Erythroblast (primary cell): ENCODE measurements around the gene OR10W1.
A peak's percentile ranks its signal among the peaks of the same experiment; 100 is the strongest.

ENCODE experiments used
- DNase-seq, 2 experiments: peaks; one replicate each; lab custom pipeline; 2025; lab: John Stamatoyannopoulos, UW
- GATA1 ChIP-seq: IDR thresholded peaks from 2 replicates; pipeline ENCODE4 v1.6.1; 2011; ENCODE audit warnings: low read depth, mild to moderate bottlenecking, control low read depth, low read length, moderate library complexity
- POLR2A ChIP-seq: IDR thresholded peaks from 2 replicates; pipeline ENCODE4 v1.6.1; 2011; ENCODE audit warnings: mild to moderate bottlenecking, low read length

OR10W1 gene, protein sequence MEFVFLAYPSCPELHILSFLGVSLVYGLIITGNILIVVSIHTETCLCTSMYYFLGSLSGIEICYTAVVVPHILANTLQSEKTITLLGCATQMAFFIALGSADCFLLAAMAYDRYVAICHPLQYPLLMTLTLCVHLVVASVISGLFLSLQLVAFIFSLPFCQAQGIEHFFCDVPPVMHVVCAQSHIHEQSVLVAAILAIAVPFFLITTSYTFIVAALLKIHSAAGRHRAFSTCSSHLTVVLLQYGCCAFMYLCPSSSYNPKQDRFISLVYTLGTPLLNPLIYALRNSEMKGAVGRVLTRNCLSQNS

DNA sequence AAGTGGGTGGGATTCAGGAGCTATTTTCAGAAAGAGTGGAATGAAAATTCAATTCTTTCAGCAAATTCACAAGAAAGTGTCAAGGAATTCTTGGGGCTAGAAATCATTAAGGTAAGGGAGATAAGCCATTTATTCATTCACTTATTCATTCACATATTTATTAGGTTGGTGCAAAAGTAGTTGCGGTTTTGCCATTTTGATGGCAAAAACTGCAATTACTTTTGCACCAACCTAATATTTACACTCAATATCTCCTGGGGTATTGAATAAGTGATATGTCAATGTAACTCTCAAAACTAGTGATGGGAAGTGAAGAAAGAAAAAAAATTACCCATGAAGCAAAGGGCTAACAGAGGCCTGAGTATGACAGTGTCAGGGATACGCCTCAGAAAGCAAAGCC, at the start of gene OR10W1:
Gene OR10W1 (minus strand): TSS at position 119 of the 400 bp plus-strand sequence. CDS start 402 bp downstream, outside the sequence.
- TF ChIP-seq GATA1 (no peak), POLR2A (no peak)
- no peak for DNase-seq

DNA sequence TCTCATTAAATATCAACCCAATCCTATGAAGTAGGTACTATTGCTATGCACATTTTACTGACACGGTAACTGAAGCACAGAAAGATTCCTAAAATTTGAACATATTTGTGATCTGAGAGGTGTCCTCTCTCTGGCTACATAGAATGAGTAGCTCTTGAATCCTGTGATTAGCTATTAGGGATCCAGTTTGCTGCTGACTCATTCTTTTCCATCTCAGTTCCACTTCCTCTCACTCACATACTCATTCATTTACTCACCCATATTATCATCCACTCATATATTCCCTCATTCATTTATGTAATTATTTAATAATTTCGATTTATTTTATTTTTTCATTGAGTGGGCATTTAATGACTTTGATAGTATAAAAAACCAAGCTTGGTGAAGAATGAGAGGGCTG, 48.1 kb upstream of the OR10W1 start:
- no peak for TF ChIP-seq POLR2A
- no peak for TF ChIP-seq GATA1

DNA sequence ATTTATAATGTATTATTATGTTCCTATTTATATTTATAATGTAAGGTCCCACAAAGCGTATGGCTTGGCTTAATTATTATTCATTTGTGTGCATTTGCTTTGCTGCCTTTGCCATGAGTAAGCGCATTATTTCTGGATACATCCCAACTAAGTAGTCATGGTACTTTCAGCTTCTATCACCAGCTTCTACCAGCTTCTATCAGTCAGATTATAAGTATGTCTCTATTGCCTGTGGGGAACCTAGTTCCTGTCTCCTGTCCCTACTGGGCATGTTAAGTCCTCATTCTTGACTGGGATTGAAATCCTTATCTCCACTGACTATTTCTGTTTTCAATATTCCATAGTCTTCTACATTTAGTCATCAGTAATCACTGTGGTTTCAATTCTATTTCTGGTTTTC, 33.5 kb upstream of the OR10W1 start:
- no peak for DNase-seq

More for the DNA sequence above, 48.1 kb upstream of the OR10W1 start:
- DNase-seq: no peak

DNA sequence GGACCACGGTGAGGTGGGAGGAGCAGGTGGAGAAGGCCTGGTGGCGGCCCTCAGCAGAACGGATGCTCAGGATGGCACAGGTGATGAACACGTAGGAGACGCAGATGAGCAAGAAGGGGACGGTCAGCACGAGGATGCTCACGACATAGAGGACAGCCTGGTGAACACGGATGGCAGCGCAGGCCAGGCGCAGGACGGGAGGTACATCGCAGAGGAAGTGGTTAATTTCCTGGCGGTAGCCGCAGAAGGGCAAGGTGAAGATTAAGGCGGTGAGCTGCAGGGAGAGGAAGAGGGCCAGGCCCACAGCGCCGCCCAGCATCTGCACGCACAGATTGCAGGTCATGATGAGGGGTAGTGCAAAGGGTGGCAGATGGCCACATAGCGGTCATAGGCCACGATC, 24.0 kb upstream of the OR10W1 start:
- DNase-seq: no peak
- TF ChIP-seq POLR2A (no peak), GATA1 (no peak)

More for the DNA sequence above, 33.5 kb upstream of the OR10W1 start:
- no peak for TF ChIP-seq POLR2A
- no peak for TF ChIP-seq GATA1

DNA sequence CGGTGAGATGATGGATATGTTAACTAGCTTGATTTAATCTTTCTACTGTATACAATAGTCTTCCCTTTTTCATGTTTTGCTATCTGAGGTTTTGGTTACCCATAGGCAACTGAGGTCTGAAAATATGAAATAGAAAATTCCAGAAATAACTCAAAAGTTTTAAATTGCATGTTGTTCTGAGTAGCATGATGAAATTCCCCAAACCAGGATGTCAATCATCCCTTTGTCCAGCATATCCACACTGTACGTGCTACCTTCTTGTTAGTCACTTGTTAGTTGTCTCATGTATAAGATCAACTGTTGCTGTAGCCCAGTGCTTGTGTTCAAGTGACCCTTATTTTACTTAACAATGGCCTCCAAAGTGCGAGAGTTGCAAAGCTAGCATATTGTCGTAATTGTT, 21.2 kb upstream of the OR10W1 start:
- TF ChIP-seq POLR2A (no peak), GATA1 (no peak)
- DNase-seq: no peak

DNA sequence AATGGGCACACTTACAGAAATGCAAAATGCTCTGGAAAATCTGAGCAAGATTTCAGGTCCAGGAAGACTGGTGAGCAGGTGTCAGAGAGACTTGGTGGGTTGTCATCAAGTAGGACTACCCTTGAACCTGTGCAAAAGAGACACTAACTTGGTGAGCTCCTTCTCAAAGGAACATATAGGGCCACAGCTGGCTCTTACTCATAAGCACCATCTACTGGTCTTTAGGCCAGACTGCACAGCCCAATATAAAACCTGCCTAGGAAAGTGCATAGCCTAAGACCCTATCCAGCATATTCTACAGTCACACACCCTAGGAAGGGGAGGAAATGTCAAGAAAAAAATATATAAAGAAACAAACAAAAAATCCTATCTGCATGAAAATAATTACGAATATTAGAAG, 18.2 kb upstream of the OR10W1 start:
- TF ChIP-seq POLR2A: no peak
- TF ChIP-seq GATA1: no peak
- peak; percentile 3 to 26 for DNase-seq

DNA sequence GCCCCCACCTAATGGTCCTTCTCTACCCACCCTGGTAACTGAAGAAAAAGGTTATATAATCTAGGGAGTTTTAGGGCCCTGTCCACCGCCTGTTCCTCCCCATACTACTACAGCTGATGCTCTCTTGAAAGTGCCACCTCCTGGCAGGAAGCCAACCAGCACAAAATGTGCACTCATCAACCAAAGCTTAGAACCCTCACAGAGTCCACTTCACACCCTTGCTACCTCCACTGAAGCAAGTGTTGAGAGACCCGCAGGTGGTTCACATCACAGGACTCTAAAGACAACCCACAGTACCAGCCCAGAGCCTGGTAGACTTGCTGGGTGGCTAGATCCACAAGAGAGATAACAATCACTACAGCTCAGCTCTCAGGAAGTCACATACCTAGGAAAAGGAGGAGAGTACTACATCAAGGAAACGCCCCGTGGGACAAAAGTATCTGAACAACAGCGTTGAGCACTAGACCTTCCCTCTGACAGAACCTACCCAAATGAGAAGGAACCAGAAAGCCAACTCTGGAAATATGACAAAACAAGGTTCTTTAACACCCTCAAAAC, 17.5 kb upstream of the OR10W1 start:
- no peak for TF ChIP-seq POLR2A
- TF ChIP-seq GATA1: no peak

DNA sequence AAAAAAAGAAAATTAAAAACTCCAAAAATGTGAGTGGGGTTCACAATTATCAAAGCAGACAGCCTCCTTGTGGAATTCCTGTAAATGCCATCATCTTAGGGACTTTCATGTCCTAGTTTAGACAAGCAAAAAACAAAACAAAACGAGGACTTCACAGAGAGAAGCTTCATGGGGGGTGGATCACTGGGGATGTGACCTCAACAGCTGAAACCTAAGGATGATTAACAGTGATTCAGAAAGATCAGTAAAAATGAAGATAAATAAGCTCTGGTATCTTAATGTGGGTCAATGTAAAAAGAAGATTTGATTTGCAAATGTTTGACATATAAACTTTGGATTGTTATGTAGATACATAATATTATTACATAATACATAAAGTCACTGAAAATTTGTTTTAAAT, 8.1 kb upstream of the OR10W1 start:
- DNase-seq: no peak
- TF ChIP-seq GATA1 (no peak), POLR2A (no peak)

More for the DNA sequence above, 17.5 kb upstream of the OR10W1 start:
- DNase-seq: no peak

DNA sequence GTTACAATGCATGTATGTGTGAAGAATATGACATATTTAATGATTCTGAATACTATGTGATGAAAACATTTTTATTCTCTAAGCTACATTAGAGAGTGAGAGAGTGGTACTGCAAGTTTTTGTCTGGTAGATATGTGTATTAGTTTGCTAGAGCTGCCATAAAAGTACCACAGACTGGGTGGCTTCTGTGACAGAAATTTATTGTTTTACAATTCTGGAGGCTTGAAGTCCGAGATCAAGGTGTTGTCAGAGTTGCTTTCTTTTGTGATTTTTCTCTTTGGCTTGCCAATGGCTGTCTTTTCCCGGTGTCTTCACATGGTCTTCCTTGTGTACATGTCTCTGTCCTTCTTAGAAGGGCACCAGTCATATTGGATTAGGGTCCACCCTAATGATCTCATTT, 6.9 kb upstream of the OR10W1 start:
- no peak for DNase-seq
- TF ChIP-seq POLR2A (no peak), GATA1 (no peak)

DNA sequence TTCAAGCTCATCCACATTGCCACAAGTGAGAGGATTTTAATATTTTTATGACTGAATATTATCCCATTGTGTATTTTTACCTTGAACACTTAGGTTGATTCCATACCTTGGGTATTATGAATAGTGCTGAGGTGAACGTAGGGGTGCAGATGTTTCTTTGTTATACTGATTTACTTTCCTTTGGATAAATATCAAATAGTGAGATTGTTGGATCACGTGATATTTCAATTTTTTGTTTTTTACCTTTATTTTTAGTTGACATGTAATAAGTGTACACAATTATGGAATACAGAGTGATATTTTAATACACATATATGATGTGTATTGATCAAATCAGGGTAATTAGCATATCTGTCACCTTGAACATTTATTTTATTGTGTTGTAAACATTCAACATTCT, 8.1 kb downstream of the OR10W1 start:
- no peak for DNase-seq
- TF ChIP-seq POLR2A (no peak), GATA1 (no peak)

DNA sequence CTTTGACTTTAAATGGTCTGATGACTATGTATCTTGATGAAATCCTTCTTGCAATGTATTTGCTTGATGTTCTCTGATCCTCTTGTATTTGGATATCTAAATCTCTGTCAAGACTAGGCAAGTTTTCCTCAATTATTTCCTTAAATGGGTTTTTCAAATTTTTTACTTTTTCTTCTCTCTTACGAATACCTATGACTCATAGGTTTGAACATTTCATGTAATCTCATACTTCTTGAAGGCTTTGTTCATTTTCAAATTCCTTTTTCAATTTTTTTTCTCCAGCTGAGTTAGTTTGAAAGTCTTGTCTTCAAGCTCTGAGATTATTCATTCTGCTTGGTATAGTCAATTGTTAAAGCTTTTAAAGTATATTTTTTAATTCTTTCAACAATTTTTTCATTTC, 13.1 kb downstream of the OR10W1 start:
- TF ChIP-seq POLR2A (no peak), GATA1 (no peak)
- DNase-seq: no peak

DNA sequence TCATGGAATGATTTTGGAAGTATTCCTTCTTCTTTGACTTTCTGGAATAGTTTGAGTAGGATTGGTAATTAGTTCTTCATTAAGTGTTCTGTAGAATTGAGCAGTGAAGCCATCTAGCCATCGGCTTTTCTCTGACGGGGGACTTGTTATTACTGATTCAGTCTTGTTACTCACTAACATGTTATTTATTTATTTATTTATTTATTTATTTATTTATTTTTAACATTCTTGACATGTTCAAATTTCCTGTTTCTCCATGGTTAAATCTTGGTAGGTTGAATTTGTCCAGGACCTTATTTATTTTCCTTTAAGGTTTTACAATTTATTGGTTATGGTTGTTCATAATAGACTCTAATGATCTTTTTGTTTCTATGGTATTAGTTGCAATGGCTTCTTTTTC, 24.1 kb downstream of the OR10W1 start:
- DNase-seq: no peak
- TF ChIP-seq GATA1 (no peak), POLR2A (no peak)

DNA sequence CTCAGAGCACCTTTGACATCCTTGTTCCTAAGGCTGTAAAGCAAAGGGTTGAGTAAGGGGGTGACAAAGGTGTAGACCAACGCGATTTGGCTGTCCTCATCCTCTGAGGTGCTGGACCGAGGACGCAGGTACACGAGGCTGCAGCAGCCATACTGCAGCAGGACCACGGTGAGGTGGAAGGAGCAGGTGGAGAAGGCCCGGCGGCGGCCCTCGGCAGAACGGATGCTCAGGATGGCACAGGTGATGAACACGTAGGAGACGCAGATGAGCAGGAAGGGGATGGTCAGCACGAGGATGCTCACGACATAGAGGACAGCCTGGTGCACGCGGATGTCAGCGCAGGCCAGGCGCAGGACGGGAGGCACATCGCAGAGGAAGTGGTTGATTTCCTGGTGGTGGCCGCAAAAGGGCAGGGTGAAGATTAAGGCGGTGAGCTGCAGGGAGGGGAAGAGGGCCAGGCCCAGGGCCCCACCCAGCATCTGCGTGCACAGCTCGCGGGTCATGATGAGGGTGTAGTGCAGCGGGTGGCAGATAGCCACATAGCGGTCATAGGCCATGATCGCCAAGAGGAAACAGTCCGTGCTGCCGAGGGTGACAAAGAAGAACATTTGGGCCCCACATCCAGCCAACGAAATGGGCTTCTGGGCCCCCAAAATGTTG, 40.0 kb downstream of the OR10W1 start:
- no peak for DNase-seq
- TF ChIP-seq GATA1 (no peak), POLR2A (no peak)

DNA sequence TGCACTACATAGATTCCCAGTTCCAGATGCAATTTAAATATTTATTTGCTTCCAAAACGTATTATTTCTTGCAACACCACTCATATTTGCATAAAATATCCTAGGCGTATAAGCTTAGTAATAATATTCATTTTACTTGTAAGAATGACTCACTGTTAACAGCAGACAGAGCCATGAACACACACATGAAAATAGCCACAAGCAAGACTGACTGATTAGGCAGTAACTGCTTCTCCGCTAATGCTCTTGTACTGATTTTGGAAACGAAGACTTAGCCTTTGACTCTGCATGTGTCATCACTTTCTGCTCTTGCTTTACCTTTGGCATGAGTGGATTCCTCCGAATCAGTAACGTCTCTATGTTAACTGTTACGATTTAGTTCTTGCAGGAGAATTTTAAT, 45.3 kb downstream of the OR10W1 start:
- TF ChIP-seq POLR2A: no peak
- TF ChIP-seq GATA1: no peak
- no peak for DNase-seq
